ENCODE measurements around the gene EID3.

Gene EID3

GRCh38 chr12:104333692-104334255 is 30.2 kb downstream of the EID3 start:
- no peak for DNase-seq

DNA sequence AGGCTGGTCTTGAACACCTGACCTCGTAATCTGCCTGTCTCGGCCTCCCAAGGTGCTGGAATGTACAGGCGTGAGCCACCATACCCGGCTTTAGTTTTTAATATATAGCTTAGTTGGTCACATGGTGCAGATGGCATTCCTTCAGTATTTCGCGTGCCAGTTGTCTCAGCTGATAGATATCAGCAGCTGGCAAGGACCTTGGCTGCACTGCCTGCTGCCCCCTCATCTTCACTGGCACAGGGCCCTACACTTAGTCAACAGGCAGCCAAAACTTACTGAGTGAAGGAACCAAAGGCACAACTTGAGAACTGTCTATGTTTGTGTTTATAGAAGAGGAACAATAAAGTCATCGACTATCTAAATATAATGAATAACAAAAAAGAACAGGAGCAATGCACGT is 31.0 kb downstream of the EID3 start:
- no peak for DNase-seq

DNA sequence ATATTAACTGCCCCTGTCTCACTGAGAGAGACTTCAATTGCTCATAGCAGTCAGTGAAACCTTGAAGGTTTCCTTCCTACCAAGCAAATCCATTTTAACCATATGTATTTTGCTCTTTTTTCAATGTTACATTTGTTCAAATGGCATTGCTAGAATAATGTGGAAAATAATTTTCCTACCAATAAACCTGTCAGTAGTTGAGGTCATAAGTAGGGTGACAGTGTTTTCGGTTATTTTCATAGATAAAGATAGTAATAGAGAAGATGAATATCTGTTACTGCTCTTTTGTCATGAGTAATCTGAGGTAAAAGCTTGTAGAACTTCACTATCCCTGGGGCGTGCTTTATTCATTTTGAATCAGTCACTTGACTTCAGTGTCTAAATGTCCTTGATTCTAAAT is 32.6 kb downstream of the EID3 start:
- no peak for DNase-seq

DNA sequence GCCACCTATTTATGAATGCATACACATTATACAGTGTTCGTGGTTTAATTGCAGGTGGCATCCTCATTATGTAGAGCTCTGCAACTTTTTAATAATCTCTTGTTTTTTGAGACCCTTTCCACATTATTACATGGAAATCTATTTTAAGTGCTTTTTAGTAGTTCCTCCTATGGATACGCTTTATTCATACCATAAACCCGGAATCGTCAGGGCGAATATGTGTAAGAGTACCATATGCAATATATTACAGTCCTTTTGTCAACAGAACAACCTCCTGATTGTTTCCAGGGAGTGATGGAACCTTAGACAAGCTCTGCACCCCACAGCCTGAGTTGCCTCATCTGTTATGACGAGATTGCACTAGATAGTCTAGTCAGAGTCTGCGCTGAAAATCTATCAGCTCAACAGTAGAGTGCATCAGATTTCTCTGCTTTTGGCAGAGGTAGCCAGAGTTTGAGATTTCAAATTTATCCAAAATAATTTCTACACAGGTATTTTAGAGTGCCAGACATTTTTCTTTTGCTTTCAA is 33.6 kb downstream of the EID3 start:
- DNase-seq, result no peak

GRCh38 chr12:104339663-104340062 is 36.1 kb downstream of the EID3 start:
- peak in 1 of 51 donors; percentile 25 for DNase-seq

GRCh38 chr12:104340177-104340576 is 36.6 kb downstream of the EID3 start:
- DNase-seq, result peak in 1 of 51 donors; percentile 14

GRCh38 chr12:104340925-104341611 is 37.5 kb downstream of the EID3 start:
- DNase-seq, result peak in 27 of 51 donors; percentile 2 to 55 (median 21)

DNA sequence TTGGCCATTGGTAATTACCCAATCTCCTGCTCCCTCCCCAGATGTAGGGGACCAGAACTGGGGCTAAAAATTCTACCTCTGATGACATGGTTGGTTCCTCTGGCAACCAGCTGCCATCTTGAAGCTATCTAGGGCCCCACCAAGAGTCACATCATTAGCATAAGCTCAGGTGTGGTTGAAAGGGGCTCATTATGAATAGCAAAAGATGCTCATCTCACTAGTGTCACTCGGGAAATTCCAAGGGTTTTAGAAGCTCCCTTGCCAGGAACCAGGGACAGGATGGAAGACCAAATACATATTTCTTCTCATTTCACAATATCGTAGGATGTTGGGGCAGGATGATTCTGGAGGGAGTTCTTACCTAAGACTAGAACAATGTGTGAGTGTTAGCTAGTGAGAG is 38.6 kb downstream of the EID3 start:
- DNase-seq, result no peak

DNA sequence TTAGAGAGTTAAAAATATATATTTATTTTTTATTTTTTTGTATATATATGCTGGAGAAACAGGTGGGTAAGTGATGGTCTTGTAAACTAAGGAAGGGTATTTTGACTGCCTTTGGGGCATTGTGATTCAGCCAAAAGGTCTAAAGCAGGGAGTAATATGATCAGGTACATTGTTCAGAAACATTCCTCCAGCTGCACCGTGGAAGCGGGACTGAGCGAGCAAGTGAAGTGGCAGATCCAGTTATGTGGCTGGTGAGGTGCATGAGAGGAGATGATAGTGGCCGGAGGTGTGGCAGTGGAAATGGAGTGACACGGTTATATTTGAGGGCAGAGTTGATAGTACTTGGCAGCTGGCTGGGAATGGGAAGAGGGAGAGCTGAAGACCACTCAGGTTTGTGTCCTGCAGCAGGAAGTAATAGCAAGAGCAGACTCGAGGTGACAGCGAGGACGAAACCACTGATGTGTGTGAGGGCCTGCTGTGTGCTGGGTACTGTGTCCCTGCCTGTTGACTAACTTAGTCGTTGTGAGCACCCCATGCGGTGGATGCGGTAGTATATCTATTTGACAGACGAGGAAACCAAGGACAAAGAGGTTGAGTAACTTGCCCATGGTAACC is 39.2 kb downstream of the EID3 start:
- DNase-seq, result no peak

DNA sequence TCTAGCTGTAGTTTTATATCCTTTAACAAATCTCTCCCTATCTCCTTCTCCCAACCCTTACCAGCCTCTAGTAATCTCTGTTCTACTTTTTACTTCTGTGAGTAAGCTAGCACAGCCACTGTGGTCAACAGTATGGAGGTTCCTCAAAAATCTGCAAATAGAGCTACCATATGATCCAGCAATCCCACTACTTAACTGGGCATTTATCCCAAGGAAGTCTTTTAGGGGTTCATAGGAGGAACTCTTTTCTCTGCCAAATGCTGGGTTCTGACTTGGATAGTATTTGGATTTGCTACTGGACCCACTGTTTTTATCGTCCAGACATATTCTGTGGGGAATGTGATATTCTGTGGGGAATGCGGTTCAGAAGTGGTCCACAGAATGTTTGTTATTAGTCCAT is 41.1 kb downstream of the EID3 start:
- no peak for DNase-seq

GRCh38 chr12:104345234-104346066 is 41.9 kb downstream of the EID3 start:
- DNase-seq, result no peak

GRCh38 chr12:104347374-104348075 is 44.0 kb downstream of the EID3 start:
- DNase-seq, result no peak

- no peak for DNase-seq
Observed at GRCh38 chr12:104348283-104348993, 44.9 kb downstream of the EID3 start.

- no peak for DNase-seq
Observed at GRCh38 chr12:104348994-104349494, 45.5 kb downstream of the EID3 start.

GRCh38 chr12:104350211-104351056 is 46.9 kb downstream of the EID3 start:
- DNase-seq, result no peak

- no peak for DNase-seq
Observed at GRCh38 chr12:104351057-104351983, 47.8 kb downstream of the EID3 start.

DNA sequence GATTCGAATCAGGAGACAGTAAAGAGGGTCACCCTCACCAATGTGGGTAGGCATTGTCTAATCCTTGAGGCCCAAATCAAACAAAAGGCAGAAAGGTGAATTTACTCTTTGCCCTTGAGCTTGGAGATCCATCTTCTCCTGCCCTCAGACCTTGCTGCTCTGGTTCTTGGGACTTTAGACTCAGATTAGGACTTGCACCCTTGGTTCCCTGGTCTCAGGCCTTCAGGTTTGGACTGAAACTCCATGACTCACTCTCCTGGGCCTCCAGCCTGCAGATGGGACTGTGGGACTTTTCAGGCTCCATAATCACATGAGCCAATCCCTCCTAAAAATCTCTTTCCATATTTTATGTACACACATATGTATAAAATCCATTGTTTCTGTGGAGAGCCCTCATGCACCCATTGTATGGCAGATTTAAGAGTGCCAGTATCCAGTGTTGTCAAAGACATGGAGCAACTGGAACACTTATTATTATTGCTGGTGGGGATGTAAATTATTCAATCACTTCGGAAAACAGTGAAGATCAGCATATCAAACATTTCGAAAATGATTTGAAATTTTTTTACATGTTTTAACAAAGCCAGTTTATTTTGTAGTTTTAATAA is 48.7 kb downstream of the EID3 start:
- DNase-seq, result no peak
